Vagina (tissue), 2 donors: ENCODE measurements around the gene ESPNL. TPM values are rescaled to one million over a fixed set of nuclear protein-coding genes. Genes with fewer than 3 reads are reported as not detected.

Experiments
- DNase-seq, 2 donors: peaks; one replicate each; pipeline ENCODE4 v3.0.0-alpha.2; 2017; ENCODE audit errors: extremely low spot score in 2 of 2
- H3K27ac ChIP-seq: fragments of 200-600 bp; sonication (generic); one replicate; pipeline ENCODE4 v1.5.1; 2019
- H3K27me3 ChIP-seq: fragments of 200-600 bp; sonication (generic); one replicate; pipeline ENCODE4 v1.5.1; 2019
- H3K36me3 ChIP-seq, 2 donors: fragments of 200-600 bp; sonication (generic); one replicate each; pipeline ENCODE4 v1.5.1; 2017 to 2019
- H3K4me1 ChIP-seq: fragments of 200-600 bp; sonication (generic); one replicate; pipeline ENCODE4 v1.5.1; 2019
- H3K4me3 ChIP-seq, 2 donors: fragments of 200-600 bp; sonication (generic); 1 replicate in 1 of 2; 2 replicates in 1 of 2; pipeline ENCODE4 v1.5.1; 2016 to 2019
- H3K9me3 ChIP-seq: fragments of 200-600 bp; sonication (generic); one replicate; pipeline ENCODE4 v1.5.1; 2019
- POLR2A ChIP-seq, 2 donors: fragments of 450-650 bp; IDR thresholded peaks; one replicate each; pipeline ENCODE4 v1.6.1; 2017; ENCODE audit warnings: antibody characterized with exemption in 2 of 2, mild to moderate bottlenecking in 2 of 2, moderate library complexity in 2 of 2
- POLR2AphosphoS5 ChIP-seq, 2 donors: sonication (generic); formaldehyde crosslinking; IDR thresholded peaks; one replicate each; pipeline ENCODE4 v1.9.0; 2017; ENCODE audit warnings: antibody characterized with exemption in 2 of 2, mild to moderate bottlenecking in 2 of 2, low read depth in 1 of 2; ENCODE audit not compliant: insufficient read depth in 1 of 2
- intact Hi-C: fragments of 100-400 bp; cut with DNase I; formaldehyde crosslinking; loops from one replicate; pipeline ENCODE4 v1.15.1; 2023
- total RNA-seq: library from RNA; depleted of rRNA; stranded (reverse); fragments of >200 nt; gene quantifications from one replicate; pipeline ENCODE4 v1.2.3, GENCODE V29; 2016
- TF ChIP-seq, protein P1 (sequence below), 3 experiments: fragments of 450-650 bp in 2 of 3; fragments of 200-600 bp in 1 of 3; sonication (generic) in 1 of 3; IDR thresholded peaks; one replicate each; pipeline ENCODE4 v1.5.1; 2017 to 2019; ENCODE audit warnings: antibody characterized with exemption in 3 of 3, mild to moderate bottlenecking in 2 of 3, moderate library complexity in 2 of 3

ESPNL gene
- total RNA-seq, 1 donor from 2014 or later: 0.74 TPM

DNA sequence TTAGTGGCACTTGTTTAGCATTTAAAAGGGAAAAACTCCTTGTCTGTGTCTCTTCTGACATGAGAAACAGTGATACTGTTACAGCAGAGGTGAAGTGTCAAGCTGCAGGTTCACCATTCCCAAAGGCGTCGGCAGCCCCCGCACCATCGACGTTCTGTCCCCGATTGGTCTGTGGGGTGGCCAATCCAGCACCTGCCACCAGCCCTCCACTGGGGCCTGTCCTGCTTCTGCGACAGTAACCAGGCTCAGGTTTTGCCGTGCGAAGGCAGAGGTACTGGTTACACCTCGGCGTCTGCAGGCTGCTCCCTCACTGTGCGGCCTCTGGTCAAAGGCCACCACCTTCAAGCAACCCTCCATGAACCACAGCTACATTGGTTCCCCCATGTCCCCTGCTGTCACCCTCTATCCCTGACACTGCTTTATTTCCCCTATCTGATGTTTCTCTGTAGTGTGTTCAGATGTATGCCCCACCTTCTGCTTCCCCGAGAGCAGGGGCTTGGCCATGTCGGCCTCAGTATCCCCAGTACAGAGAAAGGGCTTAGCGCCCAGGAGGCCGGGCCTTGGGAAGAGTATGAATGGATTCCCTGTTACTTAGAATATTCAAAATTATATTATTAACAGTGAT is 8.6 kb upstream of the ESPNL start:
- Histone ChIP-seq H3K27me3 (no peaks in the 10 kb centered on the region), H3K36me3 (no peaks in the 10 kb centered on the region), H3K27ac (no peak overlapping the region), H3K4me3 (no peak overlapping the region), H3K4me1 (no peaks in the 10 kb centered on the region), H3K9me3 (no peaks in the 10 kb centered on the region)
- TF ChIP-seq POLR2A (IDR thresholded peaks at IDR 0.05): no peak
- TF ChIP-seq, protein P1, sequence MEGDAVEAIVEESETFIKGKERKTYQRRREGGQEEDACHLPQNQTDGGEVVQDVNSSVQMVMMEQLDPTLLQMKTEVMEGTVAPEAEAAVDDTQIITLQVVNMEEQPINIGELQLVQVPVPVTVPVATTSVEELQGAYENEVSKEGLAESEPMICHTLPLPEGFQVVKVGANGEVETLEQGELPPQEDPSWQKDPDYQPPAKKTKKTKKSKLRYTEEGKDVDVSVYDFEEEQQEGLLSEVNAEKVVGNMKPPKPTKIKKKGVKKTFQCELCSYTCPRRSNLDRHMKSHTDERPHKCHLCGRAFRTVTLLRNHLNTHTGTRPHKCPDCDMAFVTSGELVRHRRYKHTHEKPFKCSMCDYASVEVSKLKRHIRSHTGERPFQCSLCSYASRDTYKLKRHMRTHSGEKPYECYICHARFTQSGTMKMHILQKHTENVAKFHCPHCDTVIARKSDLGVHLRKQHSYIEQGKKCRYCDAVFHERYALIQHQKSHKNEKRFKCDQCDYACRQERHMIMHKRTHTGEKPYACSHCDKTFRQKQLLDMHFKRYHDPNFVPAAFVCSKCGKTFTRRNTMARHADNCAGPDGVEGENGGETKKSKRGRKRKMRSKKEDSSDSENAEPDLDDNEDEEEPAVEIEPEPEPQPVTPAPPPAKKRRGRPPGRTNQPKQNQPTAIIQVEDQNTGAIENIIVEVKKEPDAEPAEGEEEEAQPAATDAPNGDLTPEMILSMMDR (IDR thresholded peaks at IDR 0.05): no peak
- DNase-seq: no peak
- intact Hi-C loops: no loop called here

DNA sequence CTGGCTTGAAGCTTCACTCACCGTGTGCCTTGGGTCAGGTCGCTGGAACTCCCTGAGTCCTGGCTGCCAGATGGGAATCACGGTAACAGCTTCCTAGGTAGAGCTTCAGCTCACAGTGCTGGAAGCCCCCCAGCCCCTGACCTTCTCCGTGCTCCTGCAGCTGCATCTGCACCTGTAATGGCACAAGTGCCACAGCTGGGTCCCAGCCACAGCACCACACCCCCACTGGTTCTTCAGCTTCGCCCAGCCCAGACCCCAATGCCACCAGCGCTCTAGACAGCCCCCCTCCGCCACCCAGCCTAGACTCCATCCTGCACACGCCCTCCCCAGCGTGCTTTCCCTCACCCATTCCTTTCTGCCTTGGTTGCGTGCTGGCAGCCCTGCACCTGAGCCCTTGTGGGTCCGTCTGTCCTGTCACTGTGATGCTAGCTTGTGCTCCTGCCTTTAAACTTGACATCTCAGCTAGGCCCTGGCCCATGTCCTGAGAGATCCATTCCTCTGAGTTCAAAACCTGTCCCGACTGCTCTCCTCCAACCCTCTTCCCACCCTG is 7.6 kb upstream of the ESPNL start:
- Histone ChIP-seq H3K27me3 (no peaks in the 10 kb centered on the region), H3K27ac (no peak overlapping the region), H3K9me3 (no peaks in the 10 kb centered on the region), H3K4me1 (no peaks in the 10 kb centered on the region), H3K4me3 (no peak overlapping the region), H3K36me3 (no peaks in the 10 kb centered on the region)
- TF ChIP-seq, protein P1 (IDR thresholded peaks at IDR 0.05): no peak
- TF ChIP-seq POLR2A (IDR thresholded peaks at IDR 0.05) (no peak), POLR2AphosphoS5 (IDR thresholded peaks at IDR 0.05; ENCODE audit: insufficient read depth in 1 of 2, low read depth in 1 of 2) (no peak)
- DNase-seq: no peak
- intact Hi-C loops: no loop called here

DNA sequence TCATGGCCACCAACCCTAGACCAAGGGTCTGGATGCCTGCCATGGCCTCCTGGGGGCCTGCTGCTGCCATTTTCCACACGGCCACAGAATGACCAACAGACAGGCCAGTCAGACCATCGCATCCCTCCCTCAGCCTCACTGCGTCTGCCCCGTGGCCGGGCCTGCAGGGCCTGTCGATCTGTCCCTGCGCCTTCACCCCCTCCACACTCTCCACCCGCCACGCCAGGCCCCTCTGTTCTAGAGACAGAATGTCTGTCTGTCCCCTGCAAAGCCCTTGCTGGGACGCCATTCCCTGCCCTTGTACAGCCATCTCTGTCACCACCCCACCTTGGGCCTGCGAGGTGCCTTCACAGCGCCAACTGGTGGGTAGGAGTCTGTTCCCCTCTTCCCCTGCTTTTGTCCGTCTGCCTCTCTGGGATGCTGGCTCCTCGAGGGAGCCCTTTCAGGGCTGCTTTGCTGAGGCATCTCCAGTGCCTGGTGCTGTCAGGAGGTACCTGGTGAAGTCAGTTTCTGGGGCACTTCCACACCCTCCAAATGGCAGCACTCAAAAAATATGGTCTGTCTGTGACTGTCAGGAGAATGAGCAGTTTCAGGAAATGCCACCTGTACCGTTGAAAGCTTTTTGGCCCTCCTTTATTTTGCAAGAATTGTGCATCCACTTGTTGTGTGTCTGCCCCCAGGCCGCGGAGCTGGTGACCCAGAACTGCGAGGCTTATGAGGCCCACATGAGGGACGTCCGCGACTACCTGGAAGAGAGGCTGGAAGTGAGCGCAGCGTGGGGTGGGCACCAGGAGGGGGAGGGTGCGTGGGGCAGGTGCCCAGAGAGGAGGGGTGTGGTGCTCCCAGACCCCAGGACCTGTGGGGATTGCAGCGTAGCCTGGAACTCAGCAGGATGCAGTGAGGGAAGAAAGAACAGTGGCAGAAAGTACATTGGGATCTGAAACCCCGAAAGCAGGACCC is 6.7 kb upstream of the ESPNL start:
- intact Hi-C loops: no loop called here
- no peaks in the 10 kb centered on the region for H3K27me3 ChIP-seq
- TF ChIP-seq, protein P1 (IDR thresholded peaks at IDR 0.05): no peak
- TF ChIP-seq POLR2AphosphoS5 (IDR thresholded peaks at IDR 0.05; ENCODE audit: insufficient read depth in 1 of 2, low read depth in 1 of 2) (no peak), POLR2A (IDR thresholded peaks at IDR 0.05) (no peak)
- peak in 1 of 2 donors; percentile 74 for DNase-seq
- no peak overlapping the region for H3K4me3 ChIP-seq
- H3K9me3 ChIP-seq: no peaks in the 10 kb centered on the region
- no peaks in the 10 kb centered on the region for H3K36me3 ChIP-seq
- H3K27ac ChIP-seq: no peak overlapping the region
- H3K4me1 ChIP-seq: no peaks in the 10 kb centered on the region

DNA sequence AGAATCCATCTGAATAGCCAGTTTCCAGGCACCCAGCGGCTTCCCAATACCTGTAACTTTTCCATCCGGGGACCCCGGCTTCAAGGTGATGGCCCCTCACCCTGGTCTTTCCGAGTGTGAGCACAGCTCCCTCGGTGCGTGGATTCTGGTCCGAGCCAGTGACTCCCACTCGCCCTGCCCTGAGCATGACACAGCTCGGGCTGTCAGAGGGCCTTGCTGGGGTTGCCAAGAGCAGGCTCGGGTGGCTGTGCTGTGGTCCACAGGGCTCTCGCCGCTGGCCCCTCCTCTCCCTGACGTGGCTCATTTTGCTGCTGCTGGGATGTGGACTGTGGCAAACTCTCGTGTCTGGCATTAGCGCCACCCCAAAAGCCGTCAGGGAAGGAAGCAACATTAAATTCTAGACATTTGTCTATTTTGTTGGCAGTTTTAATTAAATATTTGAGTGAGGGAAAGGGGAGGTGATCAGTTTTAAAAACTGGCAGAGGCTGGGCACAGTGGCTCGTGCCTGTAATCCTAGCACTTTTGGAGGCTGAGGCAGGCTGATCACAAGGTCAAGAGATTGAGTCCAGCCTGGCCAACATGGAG is 5.6 kb upstream of the ESPNL start:
- Histone ChIP-seq H3K4me1 (no peaks in the 10 kb centered on the region), H3K27ac (no peak overlapping the region), H3K9me3 (no peaks in the 10 kb centered on the region), H3K36me3 (no peaks in the 10 kb centered on the region), H3K27me3 (no peaks in the 10 kb centered on the region), H3K4me3 (no peak overlapping the region)
- TF ChIP-seq POLR2AphosphoS5 (IDR thresholded peaks at IDR 0.05; ENCODE audit: insufficient read depth in 1 of 2, low read depth in 1 of 2): no peak
- TF ChIP-seq POLR2A (IDR thresholded peaks at IDR 0.05): no peak
- TF ChIP-seq, protein P1 (IDR thresholded peaks at IDR 0.05): no peak
- intact Hi-C loops: no loop called here
- no peak for DNase-seq
